ENCODE measurements around the gene DHRS4L2.
"Not testable (repeated sequence)": the region's sequence is repeated elsewhere in the genome, so short reads cannot be mapped to it uniquely, and the experiment has no call there.

DHRS4L2 gene

GRCh38 chr14:24032727-24033418 is 44.1 kb downstream of the DHRS4L2 start:
- no peak for TF ChIP-seq JUND (IDR thresholded peaks at IDR 0.05; ENCODE audit: low read depth)
- DNase-seq (ENCODE audit: low read depth in 1 of 2, low spot score in 1 of 2): no peak
- in situ Hi-C loops (cut with HindIII; ENCODE audit: low pct_unique_long_range_greater_than_20kb, low sequenced_read_pairs): no loop called here

GRCh38 chr14:24035769-24036168 is 47.0 kb downstream of the DHRS4L2 start:
- DNase-seq (ENCODE audit: low read depth in 1 of 2, low spot score in 1 of 2): peak in 1 of 2 experiments; percentile 31
- in situ Hi-C loops (cut with HindIII; ENCODE audit: low pct_unique_long_range_greater_than_20kb, low sequenced_read_pairs): not testable (repeated sequence)

GRCh38 chr14:24036169-24036962 is 47.6 kb downstream of the DHRS4L2 start:
- in situ Hi-C loops (cut with HindIII; ENCODE audit: low pct_unique_long_range_greater_than_20kb, low sequenced_read_pairs): no loop called here
- TF ChIP-seq JUND (IDR thresholded peaks at IDR 0.05; ENCODE audit: low read depth): no peak
- DNase-seq (ENCODE audit: low read depth in 1 of 2, low spot score in 1 of 2): peak; percentile 55 to 83

- in situ Hi-C loops (cut with HindIII; ENCODE audit: low pct_unique_long_range_greater_than_20kb, low sequenced_read_pairs); DNase-seq (ENCODE audit: low read depth in 1 of 2, low spot score in 1 of 2): not testable (repeated sequence)
Observed at GRCh38 chr14:24036963-24037657, 48.4 kb downstream of the DHRS4L2 start.

- in situ Hi-C loops (cut with HindIII; ENCODE audit: low pct_unique_long_range_greater_than_20kb, low sequenced_read_pairs): no loop called here
Observed at GRCh38 chr14:24037658-24038037, 48.9 kb downstream of the DHRS4L2 start.

GRCh38 chr14:24038686-24039085 is 50.0 kb downstream of the DHRS4L2 start:
- no peak for TF ChIP-seq JUND (IDR thresholded peaks at IDR 0.05; ENCODE audit: low read depth)
- no peak for DNase-seq (ENCODE audit: low read depth in 1 of 2, low spot score in 1 of 2)
- in situ Hi-C loops (cut with HindIII; ENCODE audit: low pct_unique_long_range_greater_than_20kb, low sequenced_read_pairs): no loop called here

More at GRCh38 chr14:24037658-24038037, 48.9 kb downstream of the DHRS4L2 start:
- TF ChIP-seq JUND (IDR thresholded peaks at IDR 0.05; ENCODE audit: low read depth): no peak
- DNase-seq (ENCODE audit: low read depth in 1 of 2, low spot score in 1 of 2): no peak

GRCh38 chr14:24040692-24041091 is 52.0 kb downstream of the DHRS4L2 start:
- in situ Hi-C loops (cut with HindIII; ENCODE audit: low pct_unique_long_range_greater_than_20kb, low sequenced_read_pairs): no loop called here
- TF ChIP-seq JUND (IDR thresholded peaks at IDR 0.05; ENCODE audit: low read depth): no peak
- no peak for DNase-seq (ENCODE audit: low read depth in 1 of 2, low spot score in 1 of 2)

- in situ Hi-C loops (cut with HindIII; ENCODE audit: low pct_unique_long_range_greater_than_20kb, low sequenced_read_pairs): no loop called here
- TF ChIP-seq JUND (IDR thresholded peaks at IDR 0.05; ENCODE audit: low read depth): no peak
- no peak for DNase-seq (ENCODE audit: low read depth in 1 of 2, low spot score in 1 of 2)
Observed at GRCh38 chr14:24042746-24043145, 54.0 kb downstream of the DHRS4L2 start.

- in situ Hi-C loops (cut with HindIII; ENCODE audit: low pct_unique_long_range_greater_than_20kb, low sequenced_read_pairs); DNase-seq (ENCODE audit: low read depth in 1 of 2, low spot score in 1 of 2): not testable (repeated sequence)
Observed at GRCh38 chr14:24049002-24049401, 60.3 kb downstream of the DHRS4L2 start.

GRCh38 chr14:24050753-24051152 is 62.0 kb downstream of the DHRS4L2 start:
- DNase-seq (ENCODE audit: low read depth in 1 of 2, low spot score in 1 of 2); in situ Hi-C loops (cut with HindIII; ENCODE audit: low pct_unique_long_range_greater_than_20kb, low sequenced_read_pairs): not testable (repeated sequence)

- DNase-seq (ENCODE audit: low read depth in 1 of 2, low spot score in 1 of 2): no peak
- in situ Hi-C loops (cut with HindIII; ENCODE audit: low pct_unique_long_range_greater_than_20kb, low sequenced_read_pairs): no loop called here
- no peak for TF ChIP-seq JUND (IDR thresholded peaks at IDR 0.05; ENCODE audit: low read depth)
Observed at GRCh38 chr14:24051176-24051788, 62.6 kb downstream of the DHRS4L2 start.

- peak; percentile 60 to 64 for DNase-seq (ENCODE audit: low read depth in 1 of 2, low spot score in 1 of 2)
- in situ Hi-C loops (cut with HindIII; ENCODE audit: low pct_unique_long_range_greater_than_20kb, low sequenced_read_pairs): no loop called here
- TF ChIP-seq JUND (IDR thresholded peaks at IDR 0.05; ENCODE audit: low read depth): no peak
Observed at GRCh38 chr14:24051789-24052655, 63.3 kb downstream of the DHRS4L2 start, which contains the start of gene CARMIL3. TSS of gene CARMIL3 (plus strand) at chr14:24052009. CDS start at chr14:24052154, 145 bp downstream.
